Globus pallidus (tissue), 1 donor: ENCODE data around the gene ZBP1.
A peak's percentile ranks its signal among the peaks of the same experiment; 100 is the strongest.

Experiments
- DNase-seq: peaks from one replicate; pipeline ENCODE4 v3.0.0-alpha.2; 2015; ENCODE audit warnings: low spot score

Gene ZBP1

DNA sequence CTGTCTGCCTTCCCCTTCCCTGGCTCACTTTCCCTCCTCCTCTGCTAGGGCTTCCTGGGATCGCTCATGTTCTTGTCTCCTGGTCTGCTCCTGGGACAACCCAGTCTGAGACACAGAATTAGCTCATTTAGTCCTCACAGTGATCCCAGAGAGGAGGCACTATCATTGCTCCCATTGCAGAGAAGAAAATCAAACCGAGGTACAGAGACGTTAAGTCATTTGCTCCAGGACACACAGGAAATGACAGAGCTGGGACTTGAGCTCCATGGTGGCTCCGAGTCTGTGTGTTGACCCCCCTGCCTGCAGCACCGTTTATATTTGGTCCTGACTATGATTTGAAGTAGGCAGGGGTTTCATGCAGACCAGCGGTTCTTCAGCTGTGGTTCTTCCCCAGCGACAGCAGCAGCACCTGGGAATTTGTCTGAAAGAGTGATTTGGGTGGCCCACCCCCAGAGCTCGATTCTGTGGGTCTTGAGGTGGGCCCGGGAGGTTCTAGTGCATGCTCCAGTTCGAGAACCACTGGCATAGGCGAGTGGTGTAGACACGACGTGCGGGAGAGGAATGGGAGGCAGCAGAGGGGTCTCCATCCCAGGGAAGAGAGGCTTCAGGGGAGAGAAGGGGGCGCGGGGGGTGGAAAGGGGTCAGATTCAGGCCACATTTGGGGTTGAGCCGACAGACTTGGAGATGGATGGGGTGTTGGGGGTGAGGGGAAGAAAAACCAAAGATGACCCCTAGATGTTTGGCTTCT lies 34.6 kb downstream of the ZBP1 start:
- DNase-seq = no peak

- no peak for DNase-seq
Measured at GRCh38 chr20:57584768-57585461, 35.3 kb downstream of the ZBP1 start.

GRCh38 chr20:57583289-57584257 lies 36.7 kb downstream of the ZBP1 start:
- DNase-seq = no peak

GRCh38 chr20:57582432-57583288 lies 37.6 kb downstream of the ZBP1 start:
- DNase-seq = peak; percentile 21

DNA sequence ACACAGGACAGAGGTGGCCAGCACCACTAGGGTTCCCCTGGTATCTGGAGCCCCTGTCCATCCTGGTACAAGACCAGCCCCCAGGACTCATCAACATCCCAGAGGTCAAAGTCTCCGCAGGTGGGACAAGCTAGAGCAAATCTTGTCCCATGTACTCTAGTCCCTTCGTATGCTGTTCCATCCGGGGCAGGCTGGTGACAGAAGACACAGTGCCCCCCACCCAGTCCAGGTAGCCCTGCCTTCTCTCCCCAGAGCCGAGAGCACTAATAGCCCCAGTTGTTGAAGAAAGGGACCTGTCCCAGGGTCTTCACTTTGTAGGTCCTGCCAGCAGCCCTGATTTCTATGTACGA lies 38.2 kb downstream of the ZBP1 start:
- DNase-seq = no peak

GRCh38 chr20:57581202-57582028 lies 38.8 kb downstream of the ZBP1 start:
- DNase-seq = no peak

DNA sequence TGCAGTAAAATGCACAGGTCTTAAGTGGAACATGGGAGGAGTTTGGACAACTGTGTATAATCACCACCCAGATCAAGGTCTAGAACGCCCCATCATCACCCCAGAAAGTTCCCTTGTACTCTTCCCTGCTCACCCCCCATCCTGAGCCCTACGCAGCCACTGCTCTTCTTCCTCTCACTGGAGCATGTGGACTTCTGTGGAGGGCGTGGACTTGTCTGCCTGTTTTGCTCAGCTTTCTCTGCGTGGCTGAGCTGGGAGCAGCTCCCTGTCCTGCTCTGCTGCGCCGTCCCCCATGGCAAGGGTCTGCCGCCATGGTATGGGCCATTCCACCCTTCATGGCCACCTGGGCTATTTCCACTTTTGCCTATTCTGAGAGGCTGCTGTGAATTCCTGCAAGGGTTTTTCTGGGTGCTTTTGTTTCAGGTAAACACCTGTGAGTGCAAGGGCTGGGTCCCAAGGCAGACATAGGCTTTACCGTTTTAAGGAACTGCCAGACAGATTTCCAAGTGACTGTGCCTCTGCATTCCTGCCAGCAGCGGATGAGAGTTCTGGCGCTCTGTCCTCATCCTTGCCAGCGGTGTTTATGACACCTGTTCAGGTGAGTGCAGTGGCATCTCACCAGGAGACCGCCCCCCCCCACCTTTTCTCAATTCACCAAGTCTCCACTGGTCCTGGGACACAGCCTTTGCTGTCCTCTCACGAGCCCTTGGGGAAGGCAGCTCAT lies 39.6 kb downstream of the ZBP1 start:
- DNase-seq = no peak

GRCh38 chr20:57579898-57580447 lies 40.3 kb downstream of the ZBP1 start:
- no peak for DNase-seq

- DNase-seq = no peak
Measured at GRCh38 chr20:57579331-57579897, 40.8 kb downstream of the ZBP1 start.

DNA sequence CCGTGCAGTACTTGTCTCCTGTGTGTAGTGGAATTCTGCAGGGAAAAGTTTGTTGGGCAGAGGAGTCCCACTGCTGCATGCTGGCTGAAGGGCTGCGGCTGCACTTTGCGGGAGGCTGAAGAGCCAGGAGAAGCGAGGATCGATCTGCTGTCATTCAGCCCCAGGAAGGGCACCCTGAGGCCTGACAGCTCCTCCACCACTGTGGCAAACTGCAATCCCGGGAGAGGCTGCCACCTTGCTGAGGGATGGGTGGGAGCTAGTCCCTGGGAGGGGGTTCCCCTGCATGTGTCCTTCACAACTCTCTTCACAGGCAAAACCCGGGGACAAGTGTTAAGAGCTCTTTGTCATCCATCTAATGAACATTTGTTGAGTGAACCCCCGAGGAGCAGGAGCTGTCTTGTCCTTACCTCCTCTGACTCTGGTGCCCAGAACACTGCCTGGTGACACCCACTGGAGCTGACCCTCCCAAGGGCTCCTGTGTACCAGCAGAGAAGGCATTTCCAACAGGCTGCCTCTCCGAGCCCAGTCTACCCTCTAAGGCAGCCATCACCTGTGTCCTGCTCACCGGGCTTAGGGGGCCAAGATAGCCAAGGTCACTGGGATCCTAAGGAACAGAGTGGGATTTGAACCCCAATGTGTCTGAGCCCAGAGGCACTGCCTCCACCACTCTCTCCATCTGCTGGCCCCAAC lies 41.6 kb downstream of the ZBP1 start:
- no peak for DNase-seq

- DNase-seq = no peak
Measured at GRCh38 chr20:57577679-57578475, 42.3 kb downstream of the ZBP1 start.

GRCh38 chr20:57576617-57577550 lies 43.3 kb downstream of the ZBP1 start:
- no peak for DNase-seq

DNA sequence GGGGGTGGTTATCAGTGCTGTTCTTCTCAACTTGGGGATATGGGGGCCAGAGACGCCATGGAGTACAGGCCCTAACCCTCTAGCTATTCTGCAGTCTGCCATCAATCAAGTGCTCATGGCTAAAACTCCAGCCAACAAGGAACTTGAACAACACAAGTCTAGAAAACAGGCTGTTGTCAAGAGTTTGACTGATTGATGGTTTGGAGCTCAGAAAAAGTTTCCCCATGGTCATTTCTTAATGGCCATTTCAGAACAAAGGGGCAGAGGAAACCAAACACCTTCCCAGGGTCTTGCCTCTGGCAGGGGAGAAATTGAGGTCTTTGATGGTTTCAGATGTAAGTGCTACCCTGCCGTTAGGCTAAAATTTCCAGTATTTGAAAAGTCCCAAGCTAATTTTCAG lies 44.2 kb downstream of the ZBP1 start:
- DNase-seq = no peak

- DNase-seq = no peak
Measured at GRCh38 chr20:57574954-57575353, 45.3 kb downstream of the ZBP1 start.

- DNase-seq = no peak
Measured at GRCh38 chr20:57573894-57574293, 46.3 kb downstream of the ZBP1 start.

GRCh38 chr20:57573242-57573641 lies 47.0 kb downstream of the ZBP1 start:
- no peak for DNase-seq
